Ishikawa (cell line): ENCODE results near the gene LRBA.

Experiments used
- CEBPB ChIP-seq: IDR thresholded peaks from 2 replicates; pipeline ENCODE4 v1.6.1; 2012
- CREB1 ChIP-seq: IDR thresholded peaks from 2 replicates; pipeline ENCODE4 v1.6.1; 2012; ENCODE audit warnings: low read depth
- EGR1 ChIP-seq: IDR thresholded peaks from 2 replicates; pipeline ENCODE4 v1.6.1; 2012
- EP300 ChIP-seq: IDR thresholded peaks from 2 replicates; pipeline ENCODE4 v1.6.1; 2012; ENCODE audit warnings: borderline replicate concordance
- FOXM1 ChIP-seq: IDR thresholded peaks from 2 replicates; pipeline ENCODE4 v1.6.1; 2012; ENCODE audit warnings: low read depth, borderline replicate concordance
- NFIC ChIP-seq: IDR thresholded peaks from 2 replicates; pipeline ENCODE4 v1.6.1; 2012
- RAD21 ChIP-seq: IDR thresholded peaks from 2 replicates; pipeline ENCODE4 v1.6.1; 2012; ENCODE audit warnings: low read depth
- TAF1 ChIP-seq: IDR thresholded peaks from 2 replicates; pipeline ENCODE4 v1.6.1; 2012; ENCODE audit warnings: low read depth, mild to moderate bottlenecking
- TCF12 ChIP-seq: IDR thresholded peaks from 2 replicates; pipeline ENCODE4 v1.6.1; 2012; ENCODE audit warnings: low read depth
- TEAD4 ChIP-seq: IDR thresholded peaks from 2 replicates; pipeline ENCODE4 v1.6.1; 2012
- USF1 ChIP-seq: IDR thresholded peaks from 2 replicates; pipeline ENCODE4 v1.6.1; 2012
- YY1 ChIP-seq: IDR thresholded peaks from 2 replicates; pipeline ENCODE4 v1.6.1; 2012; ENCODE audit warnings: low read depth
- ZBTB7A ChIP-seq: IDR thresholded peaks from 2 replicates; pipeline ENCODE4 v1.6.1; 2012; ENCODE audit warnings: low read depth
- TF ChIP-seq, protein P1 (sequence below): IDR thresholded peaks from 2 replicates; pipeline ENCODE4 v1.6.1; 2012; ENCODE audit warnings: low read depth, mild to moderate bottlenecking
- TF ChIP-seq, protein P2 (sequence below): IDR thresholded peaks from 2 replicates; pipeline ENCODE4 v1.6.1; 2012

LRBA gene

GRCh38 chr4:150590631-150591030 is 424.5 kb downstream of the LRBA start:
- TF ChIP-seq NFIC = no peak
- TF ChIP-seq ZBTB7A = no peak
- no peak for TF ChIP-seq YY1
- no peak for TF ChIP-seq EP300

DNA sequence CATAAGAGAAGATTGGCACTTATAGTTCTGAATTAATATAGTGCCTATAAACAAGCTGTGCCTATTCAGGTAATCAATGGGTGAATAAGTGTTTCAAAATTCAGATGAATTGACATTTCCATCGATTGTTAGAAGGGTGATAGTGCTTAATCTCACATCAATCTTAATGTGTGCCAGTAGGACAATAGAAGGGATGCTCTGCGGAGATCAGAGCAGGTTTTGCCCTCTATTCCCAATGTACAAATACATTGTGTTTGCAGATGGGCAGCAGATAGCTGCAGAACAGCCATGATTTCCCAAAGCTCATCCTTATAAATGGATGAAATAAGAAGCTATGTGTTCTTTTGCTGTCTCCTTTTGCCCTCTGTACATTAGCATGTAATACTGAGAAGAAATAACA is 425.9 kb downstream of the LRBA start:
- no peak for TF ChIP-seq FOXM1
- no peak for TF ChIP-seq NFIC
- no peak for TF ChIP-seq TAF1
- TF ChIP-seq EP300 = no peak
- no peak for TF ChIP-seq USF1
- TF ChIP-seq CREB1 = no peak
- TF ChIP-seq, protein P1, sequence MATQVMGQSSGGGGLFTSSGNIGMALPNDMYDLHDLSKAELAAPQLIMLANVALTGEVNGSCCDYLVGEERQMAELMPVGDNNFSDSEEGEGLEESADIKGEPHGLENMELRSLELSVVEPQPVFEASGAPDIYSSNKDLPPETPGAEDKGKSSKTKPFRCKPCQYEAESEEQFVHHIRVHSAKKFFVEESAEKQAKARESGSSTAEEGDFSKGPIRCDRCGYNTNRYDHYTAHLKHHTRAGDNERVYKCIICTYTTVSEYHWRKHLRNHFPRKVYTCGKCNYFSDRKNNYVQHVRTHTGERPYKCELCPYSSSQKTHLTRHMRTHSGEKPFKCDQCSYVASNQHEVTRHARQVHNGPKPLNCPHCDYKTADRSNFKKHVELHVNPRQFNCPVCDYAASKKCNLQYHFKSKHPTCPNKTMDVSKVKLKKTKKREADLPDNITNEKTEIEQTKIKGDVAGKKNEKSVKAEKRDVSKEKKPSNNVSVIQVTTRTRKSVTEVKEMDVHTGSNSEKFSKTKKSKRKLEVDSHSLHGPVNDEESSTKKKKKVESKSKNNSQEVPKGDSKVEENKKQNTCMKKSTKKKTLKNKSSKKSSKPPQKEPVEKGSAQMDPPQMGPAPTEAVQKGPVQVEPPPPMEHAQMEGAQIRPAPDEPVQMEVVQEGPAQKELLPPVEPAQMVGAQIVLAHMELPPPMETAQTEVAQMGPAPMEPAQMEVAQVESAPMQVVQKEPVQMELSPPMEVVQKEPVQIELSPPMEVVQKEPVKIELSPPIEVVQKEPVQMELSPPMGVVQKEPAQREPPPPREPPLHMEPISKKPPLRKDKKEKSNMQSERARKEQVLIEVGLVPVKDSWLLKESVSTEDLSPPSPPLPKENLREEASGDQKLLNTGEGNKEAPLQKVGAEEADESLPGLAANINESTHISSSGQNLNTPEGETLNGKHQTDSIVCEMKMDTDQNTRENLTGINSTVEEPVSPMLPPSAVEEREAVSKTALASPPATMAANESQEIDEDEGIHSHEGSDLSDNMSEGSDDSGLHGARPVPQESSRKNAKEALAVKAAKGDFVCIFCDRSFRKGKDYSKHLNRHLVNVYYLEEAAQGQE = no peak
- TF ChIP-seq YY1 = no peak
- no peak for TF ChIP-seq ZBTB7A
- no peak for TF ChIP-seq EGR1
- TF ChIP-seq, protein P2, sequence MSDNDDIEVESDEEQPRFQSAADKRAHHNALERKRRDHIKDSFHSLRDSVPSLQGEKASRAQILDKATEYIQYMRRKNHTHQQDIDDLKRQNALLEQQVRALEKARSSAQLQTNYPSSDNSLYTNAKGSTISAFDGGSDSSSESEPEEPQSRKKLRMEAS = no peak
- TF ChIP-seq TCF12 = no peak

DNA sequence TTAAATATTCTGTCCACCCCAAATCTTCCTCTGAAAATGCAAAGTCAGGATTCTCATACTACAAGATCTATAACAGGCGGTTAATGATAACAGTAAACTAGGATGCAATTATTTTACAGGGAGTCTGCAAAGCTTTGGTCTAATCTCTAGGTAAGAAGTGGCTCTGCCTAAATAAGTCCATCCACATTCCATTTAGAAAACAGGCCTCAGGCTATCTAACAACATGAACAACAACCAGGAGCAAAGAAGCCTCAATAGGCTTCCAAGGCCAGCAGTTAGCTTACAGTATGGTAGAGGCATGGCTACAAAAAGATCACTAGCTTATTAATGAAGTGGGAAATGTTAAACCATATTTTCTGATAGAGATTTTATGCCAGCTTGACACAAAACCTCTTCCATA is 426.8 kb downstream of the LRBA start:
- TF ChIP-seq, protein P1 = no peak
- TF ChIP-seq TAF1 = no peak
- no peak for TF ChIP-seq EGR1
- TF ChIP-seq, protein P2 = no peak
- no peak for TF ChIP-seq USF1
- no peak for TF ChIP-seq NFIC
- TF ChIP-seq ZBTB7A = no peak
- no peak for TF ChIP-seq YY1
- no peak for TF ChIP-seq TEAD4

DNA sequence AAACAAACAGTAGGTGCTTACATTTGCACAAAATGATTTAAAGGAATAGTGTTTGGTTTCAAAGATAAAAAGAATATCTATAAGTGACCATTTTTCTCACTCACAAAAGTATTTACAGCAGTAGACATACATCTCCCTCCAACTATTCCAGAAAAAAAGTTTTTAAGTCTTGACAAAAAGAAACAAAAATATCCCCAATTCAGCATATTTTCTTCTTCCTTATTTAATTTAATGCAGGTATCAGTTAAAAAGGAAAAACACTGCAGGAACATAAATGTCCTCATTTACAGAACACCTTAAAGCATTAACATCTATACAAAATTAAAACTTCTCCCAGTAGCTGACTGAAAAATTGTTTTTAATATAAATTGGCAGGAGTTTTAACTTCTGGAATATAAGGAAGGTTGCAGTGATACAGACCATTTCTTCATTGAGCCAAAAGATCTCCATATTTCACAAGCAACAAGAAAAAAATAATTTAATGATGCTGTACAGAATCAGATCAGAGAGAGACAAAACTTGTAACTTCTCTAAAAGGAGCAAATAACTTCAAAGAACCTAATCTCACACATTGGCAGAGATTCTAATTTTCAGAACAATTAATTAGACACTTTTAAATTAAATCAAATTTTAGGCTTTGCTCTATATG is 428.8 kb downstream of the LRBA start:
- TF ChIP-seq, protein P2 = no peak
- TF ChIP-seq CREB1 = no peak
- TF ChIP-seq TCF12 = no peak
- TF ChIP-seq CEBPB = no peak
- TF ChIP-seq USF1 = no peak
- TF ChIP-seq TAF1 = no peak
- no peak for TF ChIP-seq RAD21
- TF ChIP-seq EP300 = no peak
- no peak for TF ChIP-seq EGR1
- TF ChIP-seq YY1 = no peak
- no peak for TF ChIP-seq TEAD4
- TF ChIP-seq ZBTB7A = no peak
- no peak for TF ChIP-seq NFIC
- TF ChIP-seq FOXM1 = no peak
- TF ChIP-seq, protein P1 = no peak
